Keratinocyte (primary cell): ENCODE results near the gene ERC1.

Source experiments
- EZH2 ChIP-seq: IDR thresholded peaks from one replicate; pipeline ENCODE4 v1.6.1; 2012; ENCODE audit warnings: inconsistent platforms, mild to moderate bottlenecking, low read length, moderate library complexity
- TF ChIP-seq, protein P1 (sequence below), 3 experiments: IDR thresholded peaks in 1 of 3; conservative IDR thresholded peaks in 1 of 3; optimal IDR thresholded peaks in 1 of 3; 2 replicates in 2 of 3; 3 replicates in 1 of 3; pipeline versions ENCODE3 to v1.5.1; 2011; ENCODE audit warnings: low read length in 3 of 3, mild to moderate bottlenecking in 3 of 3, moderate library complexity in 2 of 3, control low read depth in 1 of 3, inconsistent platforms in 1 of 3; ENCODE audit not compliant: insufficient read depth in 2 of 3; ENCODE audit errors: extremely low read depth in 1 of 3

DNA sequence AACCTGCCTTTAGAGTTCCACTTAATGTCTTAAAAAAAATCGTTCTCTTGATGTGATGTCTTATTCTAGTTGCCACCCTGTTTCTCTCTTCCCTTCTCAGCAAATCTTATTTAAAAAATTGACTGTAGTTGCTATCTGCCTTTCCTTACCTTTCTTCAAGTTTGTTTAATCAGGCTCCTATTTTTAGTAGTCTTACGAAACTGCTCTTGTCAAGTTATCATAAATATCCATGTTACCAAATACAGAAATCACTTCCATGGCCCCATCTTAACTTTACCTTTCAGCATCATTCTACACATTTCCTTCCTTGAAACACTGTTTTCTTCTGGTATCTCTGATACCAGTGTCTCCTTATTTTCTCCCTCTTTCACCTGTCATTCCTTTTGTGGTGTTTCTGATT, 227.3 kb downstream of the ERC1 start:
- TF ChIP-seq, protein P1, sequence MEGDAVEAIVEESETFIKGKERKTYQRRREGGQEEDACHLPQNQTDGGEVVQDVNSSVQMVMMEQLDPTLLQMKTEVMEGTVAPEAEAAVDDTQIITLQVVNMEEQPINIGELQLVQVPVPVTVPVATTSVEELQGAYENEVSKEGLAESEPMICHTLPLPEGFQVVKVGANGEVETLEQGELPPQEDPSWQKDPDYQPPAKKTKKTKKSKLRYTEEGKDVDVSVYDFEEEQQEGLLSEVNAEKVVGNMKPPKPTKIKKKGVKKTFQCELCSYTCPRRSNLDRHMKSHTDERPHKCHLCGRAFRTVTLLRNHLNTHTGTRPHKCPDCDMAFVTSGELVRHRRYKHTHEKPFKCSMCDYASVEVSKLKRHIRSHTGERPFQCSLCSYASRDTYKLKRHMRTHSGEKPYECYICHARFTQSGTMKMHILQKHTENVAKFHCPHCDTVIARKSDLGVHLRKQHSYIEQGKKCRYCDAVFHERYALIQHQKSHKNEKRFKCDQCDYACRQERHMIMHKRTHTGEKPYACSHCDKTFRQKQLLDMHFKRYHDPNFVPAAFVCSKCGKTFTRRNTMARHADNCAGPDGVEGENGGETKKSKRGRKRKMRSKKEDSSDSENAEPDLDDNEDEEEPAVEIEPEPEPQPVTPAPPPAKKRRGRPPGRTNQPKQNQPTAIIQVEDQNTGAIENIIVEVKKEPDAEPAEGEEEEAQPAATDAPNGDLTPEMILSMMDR (optimal IDR thresholded peaks at IDR 0.05 in 1 of 3, IDR thresholded peaks at IDR 0.05 in 1 of 3, conservative IDR thresholded peaks at IDR 0.05 in 1 of 3; ENCODE audit: extremely low read depth in 1 of 3, insufficient read depth in 2 of 3, low read length in 3 of 3): no peak
- TF ChIP-seq EZH2: no peak
